Kidney epithelial cell (primary cell): ENCODE measurements around the gene LHCGR. TPM values are rescaled to one million over a fixed set of nuclear protein-coding genes. Genes with fewer than 3 reads are reported as not detected.
A peak's percentile ranks its signal among the peaks of the same experiment; 100 is the strongest.

ENCODE experiments used
- DNase-seq: peaks from one replicate; pipeline ENCODE4 v3.0.0-alpha.2; 2010; ENCODE audit warnings: low read depth
- H3K27me3 ChIP-seq: 2 replicates; pipeline ENCODE4 v1.6.0; 2011; ENCODE audit warnings: low read length; ENCODE audit not compliant: control insufficient read depth, insufficient read depth
- H3K36me3 ChIP-seq: 2 replicates; pipeline ENCODE4 v1.5.1; 2011; ENCODE audit warnings: low read length; ENCODE audit not compliant: control insufficient read depth, insufficient read depth
- H3K4me3 ChIP-seq: 2 replicates; pipeline ENCODE4 v1.5.1; 2011; ENCODE audit warnings: low read depth, mild to moderate bottlenecking, control low read depth, low read length
- CTCF ChIP-seq: IDR thresholded peaks from 2 replicates; pipeline ENCODE4 v1.5.1; 2011; ENCODE audit warnings: mild to moderate bottlenecking, moderate library complexity, low read length, control low read depth, inconsistent platforms; ENCODE audit not compliant: insufficient read depth, poor library complexity, severe bottlenecking
- total RNA-seq: library from RNA; depleted of rRNA; stranded (reverse); fragments of >200 nt; gene quantifications from 2 replicates; pipeline ENCODE4 v1.2.3, GENCODE V29; 2015

Gene LHCGR
- total RNA-seq, 1 donor from 2014 or later: not detected

- no peak for TF ChIP-seq CTCF
- no peaks in the 10 kb centered on the region for H3K36me3 ChIP-seq
These were observed 28.0 kb downstream of the LHCGR start for GRCh38 chr2:48727560-48727959.

GRCh38 chr2:48725696-48726494 lies 29.6 kb downstream of the LHCGR start:
- no peak for TF ChIP-seq CTCF
- Histone ChIP-seq H3K36me3 (no peaks in the 10 kb centered on the region), H3K27me3 (no peaks in the 10 kb centered on the region), H3K4me3 (no peak overlapping the region)
- no peak for DNase-seq

More at GRCh38 chr2:48727560-48727959, 28.0 kb downstream of the LHCGR start:
- no peak for DNase-seq
- H3K4me3 ChIP-seq: no peak overlapping the region
- no peaks in the 10 kb centered on the region for H3K27me3 ChIP-seq

DNA sequence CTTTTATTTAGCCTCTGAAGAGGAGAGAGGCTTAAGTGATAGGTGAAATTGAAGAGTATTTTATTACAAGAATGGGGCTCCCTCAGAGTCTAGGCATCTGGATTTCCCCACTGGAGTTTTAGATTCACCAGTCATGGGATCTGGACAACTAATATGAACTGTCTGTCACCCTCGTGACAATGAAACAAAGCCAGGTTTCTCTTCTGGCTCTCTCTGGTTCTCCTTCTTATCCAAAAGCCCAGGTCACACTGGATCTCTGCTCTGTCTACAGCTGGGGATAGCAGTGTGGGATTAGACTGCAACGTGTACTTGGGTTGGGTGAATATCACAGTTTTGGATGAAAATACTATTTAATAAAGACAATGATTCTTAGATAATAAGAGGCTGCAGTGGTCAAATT lies 31.2 kb downstream of the LHCGR start:
- H3K36me3 ChIP-seq: no peaks in the 10 kb centered on the region
- no peak overlapping the region for H3K4me3 ChIP-seq
- DNase-seq: no peak
- no peaks in the 10 kb centered on the region for H3K27me3 ChIP-seq
- TF ChIP-seq CTCF: no peak

GRCh38 chr2:48723129-48723528 lies 32.4 kb downstream of the LHCGR start:
- H3K36me3 ChIP-seq: no peaks in the 10 kb centered on the region
- H3K27me3 ChIP-seq: no peaks in the 10 kb centered on the region
- TF ChIP-seq CTCF: no peak
- peak; percentile 29 for DNase-seq
- no peak overlapping the region for H3K4me3 ChIP-seq

- no peaks in the 10 kb centered on the region for H3K36me3 ChIP-seq
- no peaks in the 10 kb centered on the region for H3K27me3 ChIP-seq
- no peak for DNase-seq
- no peak overlapping the region for H3K4me3 ChIP-seq
- no peak for TF ChIP-seq CTCF
These were observed 33.1 kb downstream of the LHCGR start for GRCh38 chr2:48722391-48722790.

DNA sequence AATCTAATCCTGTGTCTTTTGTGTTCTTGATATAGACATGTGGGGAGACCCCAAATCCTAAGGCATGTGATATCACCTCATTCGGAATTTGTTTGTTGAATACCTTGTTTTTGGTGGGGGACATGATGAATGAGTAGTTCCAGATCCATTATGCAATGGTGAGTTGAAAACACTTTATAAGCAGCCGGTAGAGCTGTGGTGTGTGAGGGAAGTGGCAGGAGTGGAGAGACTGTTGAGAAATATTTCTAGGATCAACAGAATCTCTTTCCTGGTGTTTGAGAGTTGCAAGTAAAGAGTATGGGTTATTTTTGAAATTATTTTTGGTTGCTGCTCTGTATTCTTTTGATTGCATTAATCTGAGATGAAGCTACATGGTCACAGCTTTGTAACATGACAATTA lies 34.4 kb downstream of the LHCGR start:
- Histone ChIP-seq H3K27me3 (no peaks in the 10 kb centered on the region), H3K4me3 (no peak overlapping the region), H3K36me3 (no peaks in the 10 kb centered on the region)
- DNase-seq: no peak
- no peak for TF ChIP-seq CTCF
